ENCODE data around the gene TBC1D8.

TBC1D8 gene

DNA sequence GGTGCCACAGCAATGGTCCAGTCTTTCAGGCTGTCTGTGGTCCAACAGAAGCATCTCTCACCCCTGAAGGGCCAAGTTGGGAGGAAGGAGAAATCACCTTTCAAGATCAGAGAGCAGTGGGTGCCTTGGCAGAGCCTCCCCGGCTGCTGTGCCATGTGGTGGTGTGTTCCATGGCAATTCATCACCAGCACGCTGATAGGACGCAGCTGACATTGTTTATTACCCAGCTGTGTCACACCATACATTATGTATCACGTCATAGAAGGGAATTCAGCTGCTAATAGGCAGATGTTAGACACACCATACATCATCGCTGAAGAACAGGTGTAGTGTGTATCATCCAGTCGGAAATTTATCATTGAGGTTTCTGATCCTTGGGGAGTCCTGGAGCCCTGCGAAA, 178.7 kb downstream of the TBC1D8 start:
- no peak for DNase-seq

GRCh38 chr2:100971221-100971620, 180.0 kb downstream of the TBC1D8 start:
- no peak for DNase-seq

- DNase-seq = no peak
Measured at GRCh38 chr2:100969998-100970397, 181.2 kb downstream of the TBC1D8 start.

GRCh38 chr2:100968146-100969145, 182.7 kb downstream of the TBC1D8 start:
- no peak for DNase-seq

DNA sequence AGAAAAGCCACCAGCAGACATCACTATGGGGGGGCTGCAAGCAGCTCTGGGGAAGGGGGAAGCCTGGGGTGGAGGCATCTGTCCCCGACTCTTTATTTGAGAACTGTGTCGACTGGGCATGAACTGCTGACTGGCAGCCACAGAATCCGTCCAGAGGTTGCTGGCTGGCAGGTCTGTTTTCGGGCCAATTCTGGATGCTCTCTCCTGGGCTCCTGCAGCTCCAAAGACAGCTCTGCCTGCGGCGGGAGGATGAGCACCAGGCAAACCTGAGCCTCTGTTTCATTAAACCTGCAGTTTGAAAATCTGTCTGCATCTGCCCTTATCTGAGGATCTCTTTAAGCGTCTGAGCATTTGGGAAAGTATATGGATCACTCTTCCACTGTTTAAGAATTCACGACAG, 183.5 kb downstream of the TBC1D8 start:
- no peak for DNase-seq

- no peak for DNase-seq
Measured at GRCh38 chr2:100965596-100965995, 185.6 kb downstream of the TBC1D8 start.

DNA sequence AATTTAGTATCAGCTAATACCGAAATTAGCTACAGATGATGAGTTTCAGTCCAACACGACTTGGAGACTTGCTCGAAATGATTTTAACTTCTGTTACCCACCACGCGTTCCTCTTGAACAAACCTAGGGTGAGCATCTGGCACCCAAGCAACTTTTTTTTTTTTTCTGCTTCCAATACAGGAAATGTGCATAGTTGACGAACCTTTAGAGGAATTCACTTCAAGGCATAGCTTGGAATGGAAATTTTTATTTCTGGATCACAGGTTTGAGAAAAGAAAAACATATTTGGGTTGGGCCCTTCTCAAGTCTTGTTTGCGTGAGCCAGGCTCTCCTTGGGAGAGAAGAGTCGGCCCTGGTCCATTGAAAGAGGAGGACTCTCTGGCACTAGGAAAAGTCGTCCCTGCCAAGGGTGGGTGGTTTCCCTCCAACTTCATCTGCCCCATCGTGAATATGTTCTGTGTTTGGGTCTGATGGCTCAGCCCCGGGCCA, 186.5 kb downstream of the TBC1D8 start:
- no peak for DNase-seq

DNA sequence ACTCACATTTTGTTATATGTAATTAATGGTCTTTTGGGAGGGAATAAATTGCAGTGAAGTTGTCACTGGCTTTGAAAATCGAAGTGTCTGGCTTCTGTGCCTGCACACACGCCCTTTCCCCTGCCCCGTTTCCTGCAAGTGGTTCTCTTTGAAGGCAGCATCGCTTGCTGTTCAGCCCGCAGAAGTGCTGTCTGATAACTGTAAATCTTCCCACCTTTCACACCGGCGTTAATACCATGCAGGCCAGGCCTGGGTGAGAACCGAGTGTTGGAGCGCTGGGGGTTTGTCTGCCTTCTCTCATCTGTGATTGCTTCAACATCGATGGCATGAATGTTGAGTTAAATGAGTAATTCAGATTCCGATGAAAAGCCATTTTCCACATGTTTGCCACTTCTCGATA, 187.0 kb downstream of the TBC1D8 start:
- no peak for DNase-seq

- no peak for DNase-seq
Measured at GRCh38 chr2:100963026-100963375, 188.2 kb downstream of the TBC1D8 start.

DNA sequence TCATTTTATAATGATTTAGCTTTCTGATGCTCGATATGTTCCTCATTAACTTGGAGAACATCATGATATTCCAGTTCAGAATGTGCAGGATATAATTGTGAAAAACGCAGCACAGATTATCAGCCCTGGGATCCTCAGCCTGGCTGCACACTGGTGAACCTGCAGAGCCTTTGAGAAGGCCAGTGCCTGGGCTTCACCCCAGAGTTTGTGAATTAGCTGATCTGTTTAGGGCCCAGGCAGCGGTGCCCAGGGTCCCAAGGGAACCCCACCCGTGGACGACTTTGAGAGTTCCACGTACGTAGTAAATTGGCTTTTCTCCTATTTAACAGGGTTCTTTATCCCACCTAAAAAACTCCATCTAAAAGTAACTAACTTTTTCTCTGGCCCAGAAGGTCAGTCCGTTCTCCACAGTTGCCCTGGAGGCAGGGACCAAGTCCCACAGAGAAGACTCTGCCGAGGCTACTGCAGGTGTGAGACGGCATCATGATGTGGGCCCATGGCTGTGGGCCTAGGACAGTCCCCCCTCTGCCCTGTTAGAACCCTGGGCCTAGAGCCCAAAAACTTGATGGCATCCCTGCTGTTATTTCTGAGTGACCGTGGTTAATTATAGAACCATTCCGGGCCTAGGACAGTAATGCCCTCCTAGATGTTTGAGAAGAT, 188.7 kb downstream of the TBC1D8 start:
- no peak for DNase-seq

GRCh38 chr2:100960688-100961087, 190.5 kb downstream of the TBC1D8 start:
- no peak for DNase-seq

GRCh38 chr2:100959225-100959880, 191.8 kb downstream of the TBC1D8 start:
- DNase-seq = no peak

DNA sequence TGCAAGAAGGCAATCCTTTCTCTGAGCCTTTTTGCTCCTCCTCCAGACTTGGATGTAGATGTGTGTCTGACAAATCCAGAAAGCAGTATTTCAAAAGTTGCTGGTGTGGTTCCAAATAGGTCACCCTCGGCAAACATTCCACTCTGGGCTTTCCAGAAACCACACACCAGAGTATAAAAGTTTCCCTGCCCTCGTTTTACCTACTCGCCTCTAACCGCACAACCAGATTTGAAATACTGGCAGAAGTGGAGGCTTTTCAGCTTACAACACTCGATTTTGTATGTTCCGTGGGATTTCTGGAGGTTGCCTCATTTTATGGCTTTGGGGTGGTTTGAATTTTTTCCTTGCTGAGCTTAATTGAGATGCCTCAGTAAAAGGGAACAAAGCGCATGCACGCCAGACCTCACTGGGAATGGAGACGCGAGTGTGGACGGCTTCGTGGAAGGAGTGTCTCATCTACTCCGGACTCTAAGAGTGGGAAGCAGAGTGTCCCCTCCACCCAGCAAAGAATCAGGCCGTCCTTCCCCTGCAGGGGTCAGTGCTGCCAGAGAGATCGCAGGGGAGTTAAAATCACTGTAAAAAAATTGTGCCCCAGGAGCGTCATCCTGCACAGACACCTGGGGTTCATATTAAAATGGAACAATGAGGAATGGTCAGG, 193.1 kb downstream of the TBC1D8 start:
- DNase-seq = no peak
